ENCODE results near the gene ZNF366. TPM values are rescaled to one million over a fixed set of nuclear protein-coding genes. Genes with fewer than 3 reads are reported as not detected.

The ZNF366 gene
- total and polyA plus RNA-seq, 2 experiments from 2014 or later, result 2.5 TPM; not detected in 1

- no peaks in the 10 kb centered on the region for H3K9me3 ChIP-seq (ENCODE audit: low read depth)
- WGBS (ENCODE audit: low lambda C conversion rate, missing lambda C conversion rate), result 90% methylated on average over 6 of the region's 6 CpGs
- no peak for TF ChIP-seq EZH2 (IDR thresholded peaks at IDR 0.05; ENCODE audit: borderline replicate concordance)
- no peak for TF ChIP-seq CTCF (IDR thresholded peaks at IDR 0.05; ENCODE audit: poor library complexity)
- TF ChIP-seq EZH2phosphoT487 (IDR thresholded peaks at IDR 0.05; ENCODE audit: low read depth, severe bottlenecking, unreplicated experiment), result no peak
- H3K27ac ChIP-seq, result no peak overlapping the region
- DNase-seq (ENCODE audit: low spot score), result no peak
- H3K9me2 ChIP-seq (replicated peaks; ENCODE audit: insufficient read depth), result no peaks in the 10 kb centered on the region
- no peaks in the 10 kb centered on the region for H3K79me2 ChIP-seq
- no peaks in the 10 kb centered on the region for H3K27me3 ChIP-seq
- H4K20me1 ChIP-seq (ENCODE audit: insufficient read depth, poor library complexity, severe bottlenecking), result no peaks in the 10 kb centered on the region
- H3K4me1 ChIP-seq (ENCODE audit: insufficient read depth), result no peaks in the 10 kb centered on the region
- no peak overlapping the region for H3K4me3 ChIP-seq
- no peak overlapping the region for H2AFZ ChIP-seq
- H3K36me3 ChIP-seq (replicated peaks; ENCODE audit: insufficient read depth, low read depth), result no peaks in the 10 kb centered on the region
- no peak overlapping the region for H3K4me2 ChIP-seq
These were observed 21.7 kb downstream of the ZNF366 start for GRCh38 chr5:72485430-72485974.

GRCh38 chr5:72482046-72482445 lies 25.2 kb downstream of the ZNF366 start:
- 86% methylated on average over 3 of the region's 3 CpGs for WGBS (ENCODE audit: low lambda C conversion rate, missing lambda C conversion rate)
- no peaks in the 10 kb centered on the region for H3K79me2 ChIP-seq
- TF ChIP-seq CTCF (IDR thresholded peaks at IDR 0.05; ENCODE audit: poor library complexity) (no peak), EZH2phosphoT487 (IDR thresholded peaks at IDR 0.05; ENCODE audit: low read depth, severe bottlenecking, unreplicated experiment) (no peak), EZH2 (IDR thresholded peaks at IDR 0.05; ENCODE audit: borderline replicate concordance) (no peak)
- H2AFZ ChIP-seq, result no peak overlapping the region
- H3K27me3 ChIP-seq, result no peaks in the 10 kb centered on the region
- H3K4me1 ChIP-seq (ENCODE audit: insufficient read depth), result no peaks in the 10 kb centered on the region
- H3K9me3 ChIP-seq (ENCODE audit: low read depth), result no peaks in the 10 kb centered on the region
- no peaks in the 10 kb centered on the region for H3K9me2 ChIP-seq (replicated peaks; ENCODE audit: insufficient read depth)
- no peaks in the 10 kb centered on the region for H3K36me3 ChIP-seq (replicated peaks; ENCODE audit: insufficient read depth, low read depth)
- H4K20me1 ChIP-seq (ENCODE audit: insufficient read depth, poor library complexity, severe bottlenecking), result no peaks in the 10 kb centered on the region
- H3K4me2 ChIP-seq, result no peak overlapping the region
- DNase-seq (ENCODE audit: low spot score), result no peak
- H3K27ac ChIP-seq, result no peak overlapping the region
- H3K4me3 ChIP-seq, result no peak overlapping the region

- Histone ChIP-seq H2AFZ (no peak overlapping the region), H3K27ac (no peak overlapping the region), H3K4me2 (no peak overlapping the region), H3K9me3 (ENCODE audit: low read depth) (no peaks in the 10 kb centered on the region), H3K4me3 (no peak overlapping the region), H3K79me2 (no peaks in the 10 kb centered on the region), H3K4me1 (ENCODE audit: insufficient read depth) (no peaks in the 10 kb centered on the region), H3K36me3 (replicated peaks; ENCODE audit: insufficient read depth, low read depth) (no peaks in the 10 kb centered on the region), H3K27me3 (no peaks in the 10 kb centered on the region), H3K9me2 (replicated peaks; ENCODE audit: insufficient read depth) (no peaks in the 10 kb centered on the region), H4K20me1 (ENCODE audit: insufficient read depth, poor library complexity, severe bottlenecking) (no peaks in the 10 kb centered on the region)
- TF ChIP-seq CTCF (IDR thresholded peaks at IDR 0.05; ENCODE audit: poor library complexity) (no peak), EZH2phosphoT487 (IDR thresholded peaks at IDR 0.05; ENCODE audit: low read depth, severe bottlenecking, unreplicated experiment) (no peak), EZH2 (IDR thresholded peaks at IDR 0.05; ENCODE audit: borderline replicate concordance) (no peak)
- 48% methylated on average over 9 of the region's 9 CpGs for WGBS (ENCODE audit: low lambda C conversion rate, missing lambda C conversion rate)
- peak; percentile 59 for DNase-seq (ENCODE audit: low spot score)
These were observed 26.4 kb downstream of the ZNF366 start for GRCh38 chr5:72480841-72481240.
